ENCODE measurements around the gene SGMS2. TPM values are rescaled to one million over a fixed set of nuclear protein-coding genes. Genes with fewer than 3 reads are reported as not detected.

SGMS2 gene
- polyA plus RNA-seq, 1 experiment = 22.6 TPM

- POLR2A ChIA-PET = no interaction called here
- no peaks in the 10 kb centered on the region for H3K36me3 ChIP-seq (ENCODE audit: control insufficient read depth, insufficient read depth, low read length)
- no peak for TF ChIP-seq CTCF (IDR thresholded peaks at IDR 0.05; ENCODE audit: insufficient read depth, low read depth, low read length)
Observed at GRCh38 chr4:107876099-107876498, 51.4 kb downstream of the SGMS2 start.

GRCh38 chr4:107877361-107877760 is 52.6 kb downstream of the SGMS2 start:
- ChIA-PET CTCF (no interaction called here), POLR2A (no interaction called here)
- no peak for TF ChIP-seq CTCF (IDR thresholded peaks at IDR 0.05; ENCODE audit: insufficient read depth, low read depth, low read length)
- no peaks in the 10 kb centered on the region for H3K27me3 ChIP-seq (ENCODE audit: control insufficient read depth, insufficient read depth, low read length)
- no peak overlapping the region for H3K4me3 ChIP-seq (ENCODE audit: low read depth, low read length)
- H3K36me3 ChIP-seq (ENCODE audit: control insufficient read depth, insufficient read depth, low read length) = no peaks in the 10 kb centered on the region
- no peak for DNase-seq (ENCODE audit: low read depth)

More at GRCh38 chr4:107876099-107876498, 51.4 kb downstream of the SGMS2 start:
- Histone ChIP-seq H3K27me3 (ENCODE audit: control insufficient read depth, insufficient read depth, low read length) (no peaks in the 10 kb centered on the region), H3K4me3 (ENCODE audit: low read depth, low read length) (no peak overlapping the region)
- CTCF ChIA-PET = no interaction called here
- DNase-seq (ENCODE audit: low read depth) = no peak

GRCh38 chr4:107885865-107886264 is 61.1 kb downstream of the SGMS2 start:
- Histone ChIP-seq H3K4me3 (ENCODE audit: low read depth, low read length) (no peak overlapping the region), H3K36me3 (ENCODE audit: control insufficient read depth, insufficient read depth, low read length) (no peaks in the 10 kb centered on the region), H3K27me3 (ENCODE audit: control insufficient read depth, insufficient read depth, low read length) (no peaks in the 10 kb centered on the region)
- DNase-seq (ENCODE audit: low read depth) = no peak
- CTCF ChIA-PET = interaction anchor here (0.6 kb wide), 1 partner anchor 18 kb away, joined by 3 read pairs; no protein-coding TSS in a partner anchor
- POLR2A ChIA-PET = no interaction called here
- no peak for TF ChIP-seq CTCF (IDR thresholded peaks at IDR 0.05; ENCODE audit: insufficient read depth, low read depth, low read length)

- H3K4me3 ChIP-seq (ENCODE audit: low read depth, low read length) = no peak overlapping the region
- TF ChIP-seq CTCF (IDR thresholded peaks at IDR 0.05; ENCODE audit: insufficient read depth, low read depth, low read length) = no peak
- ChIA-PET CTCF (no interaction called here), POLR2A (no interaction called here)
- no peaks in the 10 kb centered on the region for H3K36me3 ChIP-seq (ENCODE audit: control insufficient read depth, insufficient read depth, low read length)
- H3K27me3 ChIP-seq (ENCODE audit: control insufficient read depth, insufficient read depth, low read length) = no peaks in the 10 kb centered on the region
- no peak for DNase-seq (ENCODE audit: low read depth)
Observed at GRCh38 chr4:107888237-107888636, 63.5 kb downstream of the SGMS2 start.

GRCh38 chr4:107890779-107891178 is 66.0 kb downstream of the SGMS2 start:
- TF ChIP-seq CTCF (IDR thresholded peaks at IDR 0.05; ENCODE audit: insufficient read depth, low read depth, low read length) = no peak
- CTCF ChIA-PET = interaction anchor here (0.5 to 0.6 kb wide), 2 partner anchors 31 to 137 kb away, joined by 3 read pairs; no protein-coding TSS in a partner anchor
- H3K27me3 ChIP-seq (ENCODE audit: control insufficient read depth, insufficient read depth, low read length) = no peaks in the 10 kb centered on the region; the same call in 1 of the 2 replicates
- H3K36me3 ChIP-seq (ENCODE audit: control insufficient read depth, insufficient read depth, low read length) = no peaks in the 10 kb centered on the region
- H3K4me3 ChIP-seq (ENCODE audit: low read depth, low read length) = no peak overlapping the region
- POLR2A ChIA-PET = no interaction called here
- no peak for DNase-seq (ENCODE audit: low read depth)
